NCI-H128 (cell line): ENCODE data around the gene CLTC.
"Not testable (repeated sequence)": the region's sequence is repeated elsewhere in the genome, so short reads cannot be mapped to it uniquely, and the experiment has no call there.

Experiments
- DNase-seq: peaks from one replicate; lab custom pipeline; 2025; ENCODE audit not compliant: unreplicated experiment; lab: John Stamatoyannopoulos, UW

Gene CLTC

DNA sequence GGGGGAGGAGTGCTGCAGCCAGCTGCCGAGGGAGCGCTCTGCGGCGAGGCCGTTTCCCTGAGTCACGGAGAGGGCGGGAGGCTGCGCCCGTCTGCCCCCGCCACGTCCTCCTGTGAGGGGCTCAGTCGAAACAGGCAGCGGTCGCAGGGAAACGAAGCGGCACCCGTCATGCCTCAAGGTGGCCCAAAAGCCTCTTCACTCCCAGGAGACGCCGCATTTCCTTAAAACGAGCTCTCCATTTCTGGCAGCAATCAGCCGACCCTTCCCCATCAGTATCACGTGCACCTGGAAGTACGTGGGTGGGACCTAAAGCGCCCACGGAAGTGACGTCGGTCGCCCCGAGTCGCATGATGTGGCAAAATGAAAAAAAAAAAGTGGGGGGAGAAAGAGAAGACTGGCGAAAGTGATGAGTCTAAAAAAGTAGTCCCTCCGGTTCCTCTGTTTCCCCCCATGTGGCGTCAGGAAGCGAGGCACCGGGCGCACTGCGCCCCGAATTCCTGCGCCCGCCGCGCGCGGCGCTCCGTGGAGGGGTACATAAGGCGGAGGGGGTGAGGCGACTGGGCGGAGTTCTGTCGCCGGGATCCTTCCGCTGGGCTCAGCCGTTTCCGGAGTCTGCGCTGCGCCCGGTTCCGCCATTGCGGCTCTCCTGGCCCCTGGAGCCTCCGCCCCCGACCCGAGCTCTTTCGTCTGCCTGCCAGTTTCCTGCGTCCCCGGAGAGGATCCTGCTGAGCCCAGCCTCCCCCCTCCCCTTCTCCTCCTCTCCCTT is at the start of gene CLTC:
CLTC (plus strand) TSS at position 598 of the 766 bp plus-strand sequence. CDS start 237 bp downstream, outside the sequence.
- DNase-seq: peak; percentile 83

DNA sequence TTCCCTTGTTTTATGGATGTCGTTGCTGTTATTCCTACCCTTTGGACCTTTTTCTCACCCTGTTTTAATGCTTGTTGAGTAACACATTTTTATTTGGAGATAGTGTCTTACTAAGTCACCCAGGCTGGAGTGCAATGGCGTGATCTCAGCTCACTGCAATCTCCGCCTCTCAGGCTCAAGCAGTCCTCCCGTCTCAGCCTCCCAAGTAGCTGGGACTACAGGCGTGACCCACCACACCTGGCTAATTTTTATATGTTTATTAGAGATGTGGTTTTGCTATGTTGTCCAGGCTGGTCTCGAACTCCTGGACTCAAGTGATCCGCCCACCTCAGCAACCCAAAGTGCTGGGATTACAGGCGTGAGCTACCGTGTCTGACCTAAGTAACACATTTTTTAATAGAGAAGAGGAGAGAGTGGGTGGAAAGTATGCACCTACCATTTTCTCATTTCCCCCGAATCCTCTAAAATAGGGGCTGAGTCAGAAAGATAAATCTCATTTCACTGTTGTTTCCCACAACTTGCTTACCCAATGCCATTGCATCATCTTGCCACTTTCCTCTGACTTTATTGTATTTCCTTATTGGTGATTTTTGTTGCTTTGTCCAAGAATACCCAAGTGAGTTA is 47.3 kb upstream of the CLTC start:
- DNase-seq: no peak

DNA sequence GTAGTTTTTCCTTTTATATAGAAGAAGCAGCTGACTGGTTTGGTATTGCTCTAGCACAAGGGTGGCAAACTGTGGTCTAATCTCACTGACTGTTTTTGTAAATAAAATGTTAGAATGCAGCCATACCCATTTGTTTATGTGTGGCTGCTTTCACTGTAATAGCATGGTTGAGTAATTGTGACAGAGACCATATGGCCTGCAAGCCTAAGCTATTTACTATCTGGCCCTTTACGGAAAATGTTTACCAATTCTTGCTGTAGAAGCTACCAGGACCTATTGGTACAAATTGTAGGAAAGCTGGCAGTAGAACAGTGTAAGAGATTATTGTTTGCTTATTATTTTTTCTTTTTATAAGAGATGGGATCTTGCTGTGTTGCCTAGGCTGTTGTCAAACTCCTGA is 35.5 kb upstream of the CLTC start:
- not testable (repeated sequence) for DNase-seq

DNA sequence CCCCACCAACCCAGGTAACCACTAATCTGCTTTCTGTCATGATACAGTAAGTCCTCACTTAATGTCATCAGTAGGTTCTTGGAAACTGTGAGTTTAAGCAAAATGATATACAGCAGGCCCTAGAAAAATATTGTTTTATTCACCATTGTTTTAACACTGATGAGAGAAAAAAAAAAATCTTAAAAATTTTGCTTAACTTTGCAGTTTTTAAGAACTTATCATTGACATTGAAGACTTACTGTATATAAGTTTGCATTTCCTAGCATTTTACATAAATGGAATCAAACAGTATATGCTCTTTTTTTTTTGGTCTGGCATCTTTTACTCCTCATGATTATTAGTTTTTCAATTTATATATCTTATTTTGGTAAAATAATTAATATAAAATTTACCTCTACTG is 19.5 kb upstream of the CLTC start:
- DNase-seq: no peak

DNA sequence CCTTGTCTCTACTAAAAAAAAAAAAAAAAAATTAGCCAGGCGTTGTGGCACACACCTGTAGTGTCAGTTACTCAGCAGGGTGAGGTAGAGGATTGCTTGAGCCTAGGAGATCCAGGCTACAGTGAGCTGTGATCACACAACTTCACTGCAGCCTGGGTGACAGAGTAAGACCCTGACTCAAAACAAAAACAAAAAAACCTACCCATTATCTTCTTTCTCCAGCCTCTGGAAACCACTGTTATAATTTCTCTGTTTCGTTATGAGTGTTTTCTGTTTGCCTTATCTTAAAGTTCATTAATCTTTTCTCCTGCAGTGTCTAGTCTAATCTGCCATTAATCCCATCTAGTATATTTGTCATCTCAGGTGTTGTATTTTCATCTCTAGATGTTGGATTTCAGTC is 18.6 kb upstream of the CLTC start:
- DNase-seq: no peak

DNA sequence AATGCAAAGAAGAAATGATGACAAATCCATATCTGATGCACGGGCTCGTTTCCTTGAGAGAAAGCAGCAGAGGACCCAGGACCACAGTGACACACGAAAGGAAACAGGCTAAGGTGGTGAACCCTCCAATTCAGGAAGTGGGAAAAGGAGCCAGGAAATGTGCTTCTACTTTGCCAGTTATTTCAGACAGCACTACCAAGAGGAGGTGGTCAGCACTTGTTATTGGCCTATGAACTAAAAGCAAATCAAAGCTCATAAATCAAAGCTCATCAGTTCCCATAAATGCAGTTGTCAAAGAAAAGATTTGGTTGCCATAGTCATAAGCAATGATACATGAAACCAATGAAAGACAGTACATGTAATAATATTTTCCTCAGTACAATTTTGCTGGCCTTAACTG is 12.6 kb upstream of the CLTC start:
- DNase-seq: no peak

DNA sequence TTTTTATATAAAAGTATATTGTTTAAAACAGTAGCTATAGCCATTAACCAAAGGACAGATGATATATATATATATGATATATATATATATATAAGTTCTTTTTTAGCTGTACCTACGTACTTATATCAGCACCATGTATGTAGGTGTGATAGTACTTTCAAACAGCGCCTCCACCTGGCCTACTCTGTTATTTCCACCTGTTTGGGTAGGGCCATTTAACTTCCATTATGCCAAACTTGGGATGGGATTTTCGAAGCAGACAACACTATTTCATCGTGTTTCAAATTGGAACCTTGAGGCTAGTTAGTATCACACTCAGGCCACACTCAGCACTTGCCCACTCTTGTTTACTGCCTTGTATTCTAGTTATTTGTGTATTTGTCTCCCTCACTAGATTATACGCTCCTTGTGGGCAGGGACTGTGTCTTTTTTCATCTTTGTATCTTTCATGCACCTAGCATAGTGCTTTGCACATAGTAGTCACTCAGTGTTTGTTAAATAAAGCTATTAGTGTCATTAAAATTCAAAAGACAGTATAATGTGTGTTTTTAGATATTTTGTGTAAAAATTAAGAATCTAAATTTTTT is 11.8 kb upstream of the CLTC start:
- no peak for DNase-seq

DNA sequence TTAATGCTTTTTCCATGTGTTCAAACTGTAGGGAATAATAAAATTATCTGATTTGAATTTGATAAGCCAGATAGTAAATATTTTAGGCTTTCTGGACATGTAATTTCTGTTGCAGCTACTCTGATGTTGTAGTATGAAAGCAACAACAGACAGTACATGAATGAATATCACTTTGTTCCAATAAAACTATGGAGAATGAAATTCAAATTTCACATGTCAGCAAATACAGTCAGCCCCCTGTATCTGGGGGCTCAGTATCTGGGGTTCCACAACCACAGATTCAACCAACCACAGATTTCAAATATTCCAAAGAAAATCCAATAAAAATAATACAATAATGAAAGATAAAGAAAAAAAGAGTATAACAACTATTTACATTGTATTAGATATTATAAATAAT is 8.2 kb upstream of the CLTC start:
- DNase-seq: no peak

DNA sequence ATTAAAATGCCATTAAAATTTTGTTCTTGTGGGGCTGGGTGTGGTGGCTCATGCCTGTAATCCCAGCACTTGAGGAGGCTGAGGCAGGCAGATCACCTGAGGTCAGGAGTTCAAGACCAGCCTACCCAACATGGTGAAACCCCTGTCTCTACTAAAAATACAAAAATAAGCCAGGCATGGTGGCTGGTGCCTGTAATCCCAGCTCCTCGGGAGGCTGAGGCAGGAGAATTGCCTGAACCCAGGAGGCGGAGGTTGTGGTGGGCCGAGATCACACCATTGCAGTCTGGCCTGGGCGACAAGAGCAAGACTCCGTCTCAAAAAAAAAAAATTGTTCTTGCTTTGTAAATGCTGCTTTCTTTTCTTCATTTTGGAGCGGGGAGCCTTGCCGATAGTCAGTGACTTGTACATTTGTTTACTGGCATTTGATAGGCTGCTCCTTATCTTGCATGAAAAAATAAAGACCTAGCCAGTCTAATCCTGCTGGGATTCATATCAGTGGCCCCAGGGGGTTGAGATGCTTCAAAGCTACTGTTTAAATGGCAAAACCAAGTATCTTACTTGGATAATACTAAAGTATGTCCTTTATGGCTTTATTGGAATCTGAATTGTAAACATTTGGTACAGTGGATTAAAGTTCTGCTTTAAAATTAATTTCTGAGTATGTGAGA is 3.3 kb upstream of the CLTC start:
- DNase-seq: no peak

DNA sequence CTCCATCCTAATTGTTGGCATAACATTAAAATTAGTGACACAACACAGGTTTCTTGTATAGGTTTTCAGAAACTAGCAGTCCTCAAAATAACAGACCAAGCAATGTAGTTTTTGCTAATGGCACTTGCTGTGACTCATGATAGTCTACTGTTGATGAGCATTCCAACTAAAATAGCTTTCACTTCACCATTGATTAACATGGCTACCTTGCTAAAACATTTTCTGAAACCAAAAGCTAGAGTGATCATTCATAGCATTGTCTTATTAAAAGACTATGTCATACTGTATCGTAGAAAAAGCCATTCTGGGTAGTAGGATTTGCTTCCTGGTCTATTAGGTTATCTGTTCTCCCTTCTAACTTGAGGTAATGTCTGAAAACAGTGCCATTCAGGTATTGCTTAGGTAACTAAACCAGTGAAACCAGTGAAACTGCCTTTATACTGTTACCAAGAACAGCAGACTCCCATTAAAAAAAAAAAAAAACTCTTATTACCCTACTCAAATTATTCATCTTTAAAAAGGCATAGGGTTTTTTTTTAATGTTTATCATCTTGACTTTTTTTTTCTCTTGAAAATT is 2.5 kb upstream of the CLTC start:
- DNase-seq: no peak

DNA sequence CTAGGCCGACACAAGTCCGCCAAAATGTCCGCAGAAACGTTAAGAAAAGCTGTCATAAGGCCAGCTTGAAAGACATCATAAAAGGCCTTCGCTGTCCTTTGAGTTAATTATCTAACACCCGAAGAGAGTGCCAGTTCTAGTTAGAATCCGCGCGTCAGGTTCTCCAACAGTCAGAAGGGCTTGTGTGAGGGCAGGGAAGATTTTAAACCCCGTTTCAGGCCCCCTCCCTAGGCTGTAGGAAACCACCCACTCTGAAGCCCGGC is 729 bp upstream of the CLTC start:
- DNase-seq: no peak

DNA sequence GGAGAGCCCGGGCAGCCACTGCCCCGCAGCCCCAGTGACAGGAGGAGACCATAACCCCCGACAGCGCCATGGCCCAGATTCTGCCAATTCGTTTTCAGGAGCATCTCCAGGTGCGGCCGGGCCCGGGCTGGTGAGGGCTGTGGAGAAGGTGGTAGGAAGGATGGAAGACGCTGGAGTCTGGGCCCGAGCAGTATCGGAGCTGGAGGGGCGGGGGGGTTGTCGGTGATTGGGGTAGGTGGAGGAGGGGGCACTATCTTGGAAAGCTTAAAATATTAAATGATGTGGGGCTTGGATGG is 317 bp downstream of the CLTC start:
- no peak for DNase-seq

DNA sequence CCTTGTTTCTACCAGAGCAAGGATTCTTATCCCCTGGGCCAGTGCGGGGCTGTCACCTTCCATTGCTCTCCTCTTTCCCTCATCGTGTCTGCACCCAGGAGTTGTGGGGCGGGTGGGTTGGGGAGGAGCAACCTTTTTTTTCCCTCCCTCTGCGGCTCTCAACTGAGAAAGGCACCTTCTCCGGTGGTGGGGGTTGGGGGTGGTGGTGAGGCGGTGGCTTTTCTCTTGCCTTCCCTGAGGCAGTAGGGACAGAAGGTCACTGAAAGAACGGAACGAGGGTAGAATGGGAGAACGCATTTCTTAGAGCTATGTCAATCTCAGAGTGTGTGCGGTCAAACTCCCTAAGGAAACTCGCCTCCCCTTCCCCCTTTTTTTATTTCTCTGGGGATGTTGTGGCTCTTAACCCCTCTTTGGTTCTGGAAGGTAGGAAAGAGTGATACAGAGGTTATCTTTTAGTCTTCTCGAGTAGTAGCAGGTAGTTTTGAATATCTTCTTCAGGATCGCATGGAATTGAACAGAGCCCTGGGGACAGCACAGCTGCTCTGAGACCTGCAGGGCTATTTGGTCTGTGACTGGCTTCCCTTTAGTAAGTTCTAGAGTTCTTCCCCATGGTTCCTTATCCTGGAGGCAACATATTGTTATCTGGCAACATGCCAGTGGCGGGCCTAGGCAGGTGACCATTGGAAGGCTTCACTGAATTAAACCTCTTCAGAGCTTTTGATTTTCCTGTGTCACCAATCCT is 994 bp downstream of the CLTC start:
- no peak for DNase-seq

DNA sequence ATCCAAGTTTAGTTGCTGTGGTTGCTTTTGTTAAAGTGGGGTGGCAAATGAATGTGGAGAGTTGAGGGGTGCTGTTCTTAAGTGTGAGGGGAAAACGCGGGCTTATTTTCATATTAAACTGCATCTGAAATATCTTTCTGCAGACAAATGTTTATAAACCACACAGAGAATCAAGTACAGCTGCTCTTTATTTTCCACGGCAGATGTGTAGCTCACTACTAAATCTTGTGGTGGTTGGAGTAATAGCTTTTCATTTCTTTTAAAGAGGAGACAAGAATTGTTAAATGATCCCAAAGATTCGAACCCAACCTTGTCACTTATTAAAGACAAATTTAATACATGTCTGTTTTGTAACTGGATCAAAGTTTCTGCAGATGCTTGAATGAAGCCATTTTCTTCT is 2.1 kb downstream of the CLTC start:
- no peak for DNase-seq

DNA sequence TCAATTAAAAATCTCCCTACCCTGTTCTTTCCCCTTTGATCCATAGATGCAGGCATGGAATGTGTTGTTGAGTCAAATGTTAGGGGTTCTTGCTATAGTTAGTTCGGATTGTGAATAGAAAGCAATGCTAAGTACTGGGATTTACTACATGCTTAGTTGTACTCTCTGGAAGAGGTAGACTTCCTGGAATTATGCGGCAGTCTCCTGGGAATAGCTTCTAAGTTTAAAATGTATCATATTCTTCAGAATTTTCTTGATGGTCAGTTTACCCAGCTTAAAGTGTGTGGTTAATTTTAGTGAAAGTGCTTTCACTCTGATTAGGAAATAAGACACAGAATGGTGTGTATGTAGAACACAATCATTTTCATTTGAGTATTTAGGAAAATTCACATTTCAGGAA is 3.5 kb downstream of the CLTC start:
- no peak for DNase-seq

DNA sequence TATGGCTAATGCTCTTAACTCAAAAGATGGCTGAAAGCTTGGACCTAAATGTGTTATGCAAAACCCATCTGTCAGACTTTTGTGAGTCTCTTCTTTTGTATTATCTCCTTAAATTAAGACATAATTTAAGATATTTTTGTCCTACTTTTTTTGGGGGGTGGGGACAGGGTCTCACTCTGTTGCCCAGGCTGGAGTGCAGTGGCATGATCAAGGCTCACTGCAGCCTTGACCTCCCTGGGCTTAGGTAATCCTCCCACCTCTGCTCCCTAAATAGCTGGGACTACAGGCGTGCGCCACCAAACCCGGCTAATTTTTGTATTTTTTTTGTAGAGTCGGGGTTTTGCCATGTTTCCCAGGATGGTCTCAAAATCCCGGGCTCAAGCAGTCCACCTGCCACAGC is 7.1 kb downstream of the CLTC start:
- DNase-seq: no peak

DNA sequence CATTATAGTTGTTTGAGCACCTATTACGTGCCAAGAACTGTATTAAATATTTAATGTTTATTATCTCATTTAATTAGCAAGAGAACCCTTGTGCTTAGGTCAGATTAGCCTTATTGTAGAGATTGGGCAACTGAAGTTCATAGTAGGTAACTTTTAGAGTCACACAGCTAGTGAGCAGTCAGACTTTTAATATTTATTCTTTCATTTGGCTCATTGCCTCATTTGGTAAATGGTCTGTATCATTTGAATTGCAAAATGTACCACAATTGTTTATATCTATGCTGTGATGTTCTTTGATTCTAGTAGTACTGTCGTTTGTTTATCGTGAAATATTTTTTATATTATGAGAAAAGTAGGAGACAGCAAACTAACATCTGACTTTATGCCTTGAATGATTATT is 7.6 kb downstream of the CLTC start:
- DNase-seq: no peak

DNA sequence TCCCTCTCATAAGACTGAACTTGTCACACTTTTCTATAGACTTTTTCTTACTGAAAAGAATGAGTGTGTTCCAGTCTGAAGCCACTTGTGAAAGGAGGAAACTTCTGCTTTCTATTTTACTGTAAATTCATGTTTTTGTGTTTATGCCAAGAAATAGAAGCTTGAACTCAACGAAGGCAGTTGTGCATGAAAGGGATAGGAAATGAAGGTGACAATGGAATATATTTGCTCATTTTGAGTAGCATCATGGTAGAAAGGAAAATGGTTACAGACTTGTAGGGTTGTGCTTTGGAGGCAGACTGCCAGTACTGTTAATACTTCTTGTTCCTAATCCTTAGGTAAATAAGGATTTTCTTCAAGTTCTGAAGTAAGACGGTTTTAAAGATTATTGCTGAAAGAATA is 8.1 kb downstream of the CLTC start:
- DNase-seq: no peak

DNA sequence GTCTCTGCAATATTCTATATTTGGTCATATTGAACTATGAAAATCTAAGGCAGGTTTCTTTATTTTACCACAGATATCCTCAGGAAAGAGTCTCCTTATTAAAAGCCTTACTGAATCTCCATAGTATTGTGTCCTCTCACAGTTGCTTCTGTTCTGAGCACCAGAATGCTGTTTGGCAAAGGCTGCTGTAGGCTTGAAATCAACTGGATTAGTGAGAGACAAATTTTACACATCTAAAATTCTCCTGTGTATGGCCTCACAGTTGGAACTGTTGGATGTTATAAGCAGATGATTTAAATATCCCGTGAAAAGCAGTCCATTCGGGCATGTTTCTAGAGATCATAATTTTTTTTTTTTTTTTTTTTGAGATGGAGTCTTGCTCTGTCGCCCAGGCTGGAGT is 9.5 kb downstream of the CLTC start:
- no peak for DNase-seq

DNA sequence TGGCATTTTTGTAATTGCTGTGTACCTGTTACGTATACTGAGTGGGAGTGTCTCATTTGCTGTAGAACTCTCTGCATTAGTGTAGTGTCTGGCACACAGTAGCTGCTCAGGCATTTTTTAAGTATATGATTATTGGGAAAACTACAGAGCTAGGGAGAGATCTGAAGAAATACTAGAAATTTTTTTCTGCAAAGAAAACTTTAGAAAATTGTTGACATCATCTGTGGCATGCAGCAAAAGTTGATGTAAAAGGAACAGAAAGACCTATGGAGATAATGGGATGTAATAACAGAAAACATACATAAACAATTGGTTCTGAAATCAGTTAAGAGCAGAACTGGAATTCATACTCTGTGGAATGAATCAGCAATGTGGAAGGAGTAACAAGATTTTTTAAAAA is 11.6 kb downstream of the CLTC start:
- no peak for DNase-seq

DNA sequence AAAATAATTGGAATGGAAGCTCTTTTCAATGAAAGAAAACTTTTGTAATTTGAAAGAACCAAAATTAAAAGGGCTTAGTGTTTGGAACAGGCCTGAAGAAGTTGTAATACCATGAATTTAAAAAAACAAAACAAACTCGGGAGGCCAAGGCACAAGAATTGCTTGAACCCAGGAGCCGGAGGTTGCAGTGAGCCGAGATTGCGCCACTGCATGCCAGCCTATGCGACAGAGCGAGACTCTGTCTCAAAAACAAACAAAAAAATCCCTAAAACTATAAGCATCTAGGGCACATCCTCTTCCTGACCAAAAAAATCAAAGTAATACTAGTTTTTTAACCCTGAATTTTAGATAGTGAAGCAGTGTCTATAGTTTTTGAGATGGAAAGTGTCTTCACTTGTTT is 12.7 kb downstream of the CLTC start:
- no peak for DNase-seq
